Kidney epithelial cell (primary cell): ENCODE data around the gene ITPK1. TPM values are rescaled to one million over a fixed set of nuclear protein-coding genes. Genes with fewer than 3 reads are reported as not detected.

Source experiments
- DNase-seq: peaks from one replicate; pipeline ENCODE4 v3.0.0-alpha.2; 2010; ENCODE audit warnings: low read depth
- H3K27me3 ChIP-seq: 2 replicates; pipeline ENCODE4 v1.6.0; 2011; ENCODE audit warnings: low read length; ENCODE audit not compliant: control insufficient read depth, insufficient read depth
- H3K36me3 ChIP-seq: 2 replicates; pipeline ENCODE4 v1.5.1; 2011; ENCODE audit warnings: low read length; ENCODE audit not compliant: control insufficient read depth, insufficient read depth
- H3K4me3 ChIP-seq: 2 replicates; pipeline ENCODE4 v1.5.1; 2011; ENCODE audit warnings: low read depth, mild to moderate bottlenecking, control low read depth, low read length
- total RNA-seq: library from RNA; depleted of rRNA; stranded (reverse); fragments of >200 nt; gene quantifications from 2 replicates; pipeline ENCODE4 v1.2.3, GENCODE V29; 2015
- TF ChIP-seq, protein P1 (sequence below): IDR thresholded peaks from 2 replicates; pipeline ENCODE4 v1.5.1; 2011; ENCODE audit warnings: mild to moderate bottlenecking, moderate library complexity, low read length, control low read depth, inconsistent platforms; ENCODE audit not compliant: insufficient read depth, poor library complexity, severe bottlenecking

The ITPK1 gene
- total RNA-seq, 1 donor from 2014 or later: 21.3 TPM

DNA sequence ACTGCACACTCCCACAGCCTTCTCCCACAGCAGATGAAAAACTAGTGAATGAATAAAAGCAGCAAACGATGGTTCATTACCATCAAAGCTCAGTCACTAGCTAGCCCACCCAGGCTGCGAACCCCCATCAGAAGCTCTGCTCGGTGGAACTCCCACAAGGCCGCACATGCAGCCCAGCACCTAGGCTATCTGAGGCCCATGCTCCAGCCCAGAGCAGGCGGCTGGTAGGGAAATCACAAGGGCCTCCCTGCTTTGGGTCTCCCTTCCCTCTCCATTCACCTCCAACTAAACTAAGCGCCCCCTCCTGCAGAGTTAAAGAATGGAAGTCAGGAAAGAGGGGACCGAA lies 69.0 kb downstream of the ITPK1 start:
- DNase-seq: no peak
- Histone ChIP-seq H3K27me3 (no peaks in the 10 kb centered on the region), H3K36me3 (no peaks in the 10 kb centered on the region), H3K4me3 (no peak overlapping the region)
- TF ChIP-seq, protein P1, sequence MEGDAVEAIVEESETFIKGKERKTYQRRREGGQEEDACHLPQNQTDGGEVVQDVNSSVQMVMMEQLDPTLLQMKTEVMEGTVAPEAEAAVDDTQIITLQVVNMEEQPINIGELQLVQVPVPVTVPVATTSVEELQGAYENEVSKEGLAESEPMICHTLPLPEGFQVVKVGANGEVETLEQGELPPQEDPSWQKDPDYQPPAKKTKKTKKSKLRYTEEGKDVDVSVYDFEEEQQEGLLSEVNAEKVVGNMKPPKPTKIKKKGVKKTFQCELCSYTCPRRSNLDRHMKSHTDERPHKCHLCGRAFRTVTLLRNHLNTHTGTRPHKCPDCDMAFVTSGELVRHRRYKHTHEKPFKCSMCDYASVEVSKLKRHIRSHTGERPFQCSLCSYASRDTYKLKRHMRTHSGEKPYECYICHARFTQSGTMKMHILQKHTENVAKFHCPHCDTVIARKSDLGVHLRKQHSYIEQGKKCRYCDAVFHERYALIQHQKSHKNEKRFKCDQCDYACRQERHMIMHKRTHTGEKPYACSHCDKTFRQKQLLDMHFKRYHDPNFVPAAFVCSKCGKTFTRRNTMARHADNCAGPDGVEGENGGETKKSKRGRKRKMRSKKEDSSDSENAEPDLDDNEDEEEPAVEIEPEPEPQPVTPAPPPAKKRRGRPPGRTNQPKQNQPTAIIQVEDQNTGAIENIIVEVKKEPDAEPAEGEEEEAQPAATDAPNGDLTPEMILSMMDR: no peak

DNA sequence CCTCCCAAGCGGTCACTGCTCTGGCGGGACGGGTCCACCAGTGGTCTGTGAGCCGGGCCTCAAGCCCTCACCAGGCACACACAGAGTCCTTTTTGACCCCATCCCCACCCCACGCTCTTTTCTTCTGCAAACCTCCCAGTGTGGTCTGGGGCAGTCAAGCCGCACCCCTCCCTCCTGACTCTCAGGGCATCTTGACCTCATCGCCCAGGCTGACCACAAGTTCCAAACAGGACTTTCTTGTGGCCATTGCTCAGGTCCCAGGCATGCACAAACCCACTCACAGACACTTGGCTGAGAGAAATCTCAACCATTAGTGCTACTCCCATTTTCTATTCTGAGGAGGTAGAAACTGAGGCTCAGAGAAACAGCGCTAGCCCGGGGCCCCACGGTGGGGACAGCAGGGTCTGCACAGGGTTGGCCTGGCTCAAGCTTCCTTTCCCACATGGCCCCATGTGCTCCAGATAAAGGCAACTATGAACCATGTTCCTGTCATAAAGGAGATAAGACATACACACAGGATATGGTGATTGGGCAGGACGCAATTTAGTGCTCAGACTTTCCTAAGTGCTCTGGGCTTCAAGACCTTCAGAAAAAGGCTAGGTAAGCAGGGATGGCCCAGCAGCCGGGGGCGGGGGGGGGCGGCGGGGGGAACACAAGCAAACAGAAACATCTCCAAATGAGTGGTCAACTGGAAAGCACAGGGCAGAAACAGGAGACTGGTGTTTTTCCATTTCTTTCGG lies 69.6 kb downstream of the ITPK1 start:
- TF ChIP-seq, protein P1: no peak
- no peaks in the 10 kb centered on the region for H3K27me3 ChIP-seq
- no peak overlapping the region for H3K4me3 ChIP-seq
- DNase-seq: peak; percentile 83
- no peaks in the 10 kb centered on the region for H3K36me3 ChIP-seq

DNA sequence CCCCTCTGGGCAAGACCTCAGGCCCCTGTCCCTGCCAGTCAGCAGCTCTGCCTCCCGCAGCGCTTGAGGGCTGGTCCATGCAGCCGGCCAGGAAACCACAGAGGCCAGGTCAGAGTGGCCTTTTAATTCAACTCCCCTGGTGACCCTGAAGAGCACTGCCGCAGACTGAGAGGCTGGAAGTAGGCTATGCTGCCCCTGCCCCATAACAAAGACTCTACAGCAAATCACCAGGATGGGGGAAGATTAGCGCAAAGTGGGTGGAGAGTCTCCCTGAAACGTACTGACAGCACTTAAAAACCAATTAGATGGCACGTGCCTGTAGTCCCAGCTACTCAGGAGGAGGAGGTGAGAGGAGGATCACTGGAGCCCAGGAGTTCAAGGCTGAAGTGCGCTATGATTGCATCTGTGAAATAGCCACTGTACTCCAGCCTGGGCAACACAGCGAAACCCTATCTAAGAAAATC lies 70.5 kb downstream of the ITPK1 start:
- H3K36me3 ChIP-seq: no peaks in the 10 kb centered on the region
- TF ChIP-seq, protein P1: no peak
- DNase-seq: no peak
- no peak overlapping the region for H3K4me3 ChIP-seq
- no peaks in the 10 kb centered on the region for H3K27me3 ChIP-seq

DNA sequence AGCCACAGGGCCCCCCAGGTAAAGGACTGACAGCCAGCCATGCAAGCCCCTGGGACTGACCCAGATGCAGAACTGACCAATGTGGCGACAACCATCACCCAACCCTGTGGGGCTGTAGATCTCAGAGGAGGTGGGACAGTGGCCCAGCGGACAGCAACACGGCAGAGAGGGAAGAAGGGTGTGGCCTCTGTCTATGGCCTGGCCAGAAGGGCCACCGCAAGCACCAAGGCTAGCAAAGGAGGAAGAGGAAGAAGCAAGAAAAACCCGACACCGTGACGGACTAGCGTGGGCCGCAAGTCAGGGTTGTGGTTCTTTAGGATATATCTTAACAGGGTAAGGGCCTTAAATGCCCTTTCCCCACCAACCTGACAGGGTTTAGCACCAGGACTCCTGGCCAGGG lies 71.2 kb downstream of the ITPK1 start:
- TF ChIP-seq, protein P1: no peak
- Histone ChIP-seq H3K4me3 (no peak overlapping the region), H3K27me3 (no peaks in the 10 kb centered on the region), H3K36me3 (no peaks in the 10 kb centered on the region)
- DNase-seq: no peak

DNA sequence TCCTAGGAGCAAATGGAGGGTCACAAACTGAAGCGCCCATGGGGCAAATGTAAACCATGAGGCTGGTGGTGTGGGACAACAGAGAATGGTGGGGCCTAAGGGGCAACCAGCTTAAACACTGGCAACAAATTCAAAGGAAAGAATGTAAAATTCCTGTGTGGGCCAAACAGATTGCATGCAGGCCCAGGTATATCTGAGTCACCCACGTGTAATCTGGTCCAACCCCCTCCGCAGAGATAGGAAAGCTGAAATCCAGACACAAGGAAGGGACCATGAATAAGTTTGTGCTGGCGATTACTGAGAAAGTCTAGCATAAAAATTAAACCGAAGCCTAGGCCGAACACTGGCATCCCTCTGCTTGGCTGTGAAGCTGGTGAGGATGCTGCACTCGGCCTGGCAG lies 71.6 kb downstream of the ITPK1 start:
- Histone ChIP-seq H3K4me3 (no peak overlapping the region), H3K36me3 (no peaks in the 10 kb centered on the region), H3K27me3 (no peaks in the 10 kb centered on the region)
- no peak for DNase-seq
- TF ChIP-seq, protein P1: no peak
